Fibroblast of pulmonary artery (primary cell): ENCODE results near the gene FOXP4.

Experiments used
- DNase-seq: peaks from one replicate; pipeline ENCODE4 v3.0.0-alpha.2; 2010; ENCODE audit warnings: low read depth
- H3K4me3 ChIP-seq: replicated peaks from 2 replicates; pipeline ENCODE4 v1.5.1; 2011; ENCODE audit warnings: low read depth, mild to moderate bottlenecking, control low read depth, low read length, moderate library complexity
- TF ChIP-seq, protein P1 (sequence below): IDR thresholded peaks from 2 replicates; pipeline ENCODE4 v1.5.1; 2011; ENCODE audit warnings: mild to moderate bottlenecking, control low read depth, low read length, inconsistent platforms; ENCODE audit errors: missing control alignments

FOXP4 gene

DNA sequence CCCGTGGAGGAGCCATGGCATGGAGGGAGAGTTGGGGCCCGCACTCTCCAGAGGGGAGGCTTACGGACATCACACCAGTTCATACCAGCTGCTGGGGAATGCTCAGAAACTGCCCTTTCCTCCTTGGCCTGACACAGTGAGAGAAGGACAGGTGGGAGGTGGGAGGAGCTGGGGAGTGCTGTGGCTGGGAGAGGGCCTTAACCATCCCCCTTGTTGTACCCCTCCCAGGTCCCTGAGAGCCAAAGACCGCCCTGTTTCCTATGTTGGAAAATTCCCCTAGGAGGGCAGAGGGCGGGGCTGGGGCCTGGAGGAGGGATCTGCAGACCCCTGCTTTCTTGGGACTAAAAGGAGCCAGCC, 24.1 kb downstream of the FOXP4 start:
- TF ChIP-seq, protein P1, sequence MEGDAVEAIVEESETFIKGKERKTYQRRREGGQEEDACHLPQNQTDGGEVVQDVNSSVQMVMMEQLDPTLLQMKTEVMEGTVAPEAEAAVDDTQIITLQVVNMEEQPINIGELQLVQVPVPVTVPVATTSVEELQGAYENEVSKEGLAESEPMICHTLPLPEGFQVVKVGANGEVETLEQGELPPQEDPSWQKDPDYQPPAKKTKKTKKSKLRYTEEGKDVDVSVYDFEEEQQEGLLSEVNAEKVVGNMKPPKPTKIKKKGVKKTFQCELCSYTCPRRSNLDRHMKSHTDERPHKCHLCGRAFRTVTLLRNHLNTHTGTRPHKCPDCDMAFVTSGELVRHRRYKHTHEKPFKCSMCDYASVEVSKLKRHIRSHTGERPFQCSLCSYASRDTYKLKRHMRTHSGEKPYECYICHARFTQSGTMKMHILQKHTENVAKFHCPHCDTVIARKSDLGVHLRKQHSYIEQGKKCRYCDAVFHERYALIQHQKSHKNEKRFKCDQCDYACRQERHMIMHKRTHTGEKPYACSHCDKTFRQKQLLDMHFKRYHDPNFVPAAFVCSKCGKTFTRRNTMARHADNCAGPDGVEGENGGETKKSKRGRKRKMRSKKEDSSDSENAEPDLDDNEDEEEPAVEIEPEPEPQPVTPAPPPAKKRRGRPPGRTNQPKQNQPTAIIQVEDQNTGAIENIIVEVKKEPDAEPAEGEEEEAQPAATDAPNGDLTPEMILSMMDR: no peak
- H3K4me3 ChIP-seq: no peak overlapping the region
- no peak for DNase-seq

DNA sequence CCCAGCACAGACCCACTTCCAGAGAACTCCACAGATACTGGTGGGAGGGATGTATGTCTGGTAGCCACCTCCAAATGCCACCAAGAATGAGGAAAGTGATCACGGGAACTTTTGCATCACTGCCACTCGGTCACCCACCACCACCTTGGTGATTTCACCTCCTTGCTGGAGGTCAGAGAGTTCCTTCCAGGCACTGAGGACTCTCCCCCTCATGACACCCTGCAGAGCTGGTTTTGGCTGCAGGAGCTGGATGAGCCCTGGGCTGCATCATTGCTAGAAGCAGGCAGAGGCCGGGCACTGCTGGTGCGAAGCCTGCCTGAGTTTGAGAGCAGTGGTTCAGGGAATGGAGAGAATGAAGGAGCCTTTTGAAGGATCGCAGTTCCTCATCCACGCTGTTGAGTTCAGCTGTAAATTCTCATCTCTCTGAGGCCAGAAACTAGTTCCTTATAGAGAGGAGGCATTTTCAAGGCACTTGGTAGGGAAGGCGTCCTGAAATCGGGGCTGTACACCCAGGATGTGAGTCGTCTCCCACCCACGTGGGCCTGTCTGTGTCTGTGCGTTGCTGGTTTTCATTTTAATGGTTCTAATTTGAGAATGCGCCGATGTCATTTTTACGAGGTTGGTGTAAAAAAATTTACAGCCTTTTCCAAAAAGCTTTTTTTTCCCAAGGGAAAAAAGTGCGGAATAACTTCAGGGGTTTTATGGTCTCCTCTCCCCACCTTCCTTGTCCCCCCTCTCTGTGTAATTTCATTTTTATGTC, 25.0 kb downstream of the FOXP4 start:
- H3K4me3 ChIP-seq: no peak overlapping the region
- no peak for DNase-seq
- TF ChIP-seq, protein P1: no peak

- no peak for DNase-seq
- TF ChIP-seq, protein P1: no peak
- no peak overlapping the region for H3K4me3 ChIP-seq
Measured at GRCh38 chr6:41572613-41573012, 26.4 kb downstream of the FOXP4 start.

- DNase-seq: no peak
Measured at GRCh38 chr6:41573276-41573675, 27.1 kb downstream of the FOXP4 start.

GRCh38 chr6:41573985-41574384, 27.8 kb downstream of the FOXP4 start:
- DNase-seq: no peak

More at GRCh38 chr6:41573276-41573675, 27.1 kb downstream of the FOXP4 start:
- H3K4me3 ChIP-seq: no peak overlapping the region
- TF ChIP-seq, protein P1: no peak

DNA sequence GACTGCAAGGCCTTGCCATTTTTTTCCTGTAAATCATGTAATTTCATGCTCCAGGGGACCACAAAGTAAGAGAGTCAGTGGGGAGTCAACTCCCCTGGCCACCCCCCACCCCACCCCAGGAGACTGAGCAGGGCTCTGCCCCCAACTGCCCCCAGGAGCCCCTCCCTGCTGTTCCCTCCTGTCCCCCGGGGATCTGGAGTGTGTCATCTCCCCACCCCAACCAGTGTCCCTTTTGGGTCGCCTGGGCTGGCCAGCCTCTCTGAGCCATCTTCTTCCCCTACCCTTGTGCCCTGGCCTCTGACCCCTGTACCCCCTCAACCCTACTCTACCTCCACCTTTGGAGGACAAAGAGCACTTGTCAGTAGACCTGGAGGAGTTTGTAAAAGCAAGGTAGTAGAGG, 29.4 kb downstream of the FOXP4 start:
- H3K4me3 ChIP-seq: no peak overlapping the region
- TF ChIP-seq, protein P1: no peak
- no peak for DNase-seq

More at GRCh38 chr6:41573985-41574384, 27.8 kb downstream of the FOXP4 start:
- no peak overlapping the region for H3K4me3 ChIP-seq
- TF ChIP-seq, protein P1: no peak

GRCh38 chr6:41576667-41577066, 30.5 kb downstream of the FOXP4 start:
- TF ChIP-seq, protein P1: no peak
- DNase-seq: no peak
- no peak overlapping the region for H3K4me3 ChIP-seq
